H9 (cell line): Measurements from ENCODE around the gene POU3F4. TPM values are rescaled to one million over a fixed set of nuclear protein-coding genes. Genes with fewer than 3 reads are reported as not detected.

Source experiments
- DNase-seq: peaks from one replicate; pipeline ENCODE4 v3.0.0-alpha.2; 2017
- H2AFZ ChIP-seq: one replicate; pipeline ENCODE4 v1.6.1; 2013; ENCODE audit warnings: mild to moderate bottlenecking, low read length, control low read depth, moderate library complexity
- H2AK5ac ChIP-seq: 2 replicates; pipeline ENCODE4 v1.6.1; 2013; ENCODE audit warnings: low read length, control low read depth, mixed read lengths; ENCODE audit not compliant: insufficient read length
- H2BK120ac ChIP-seq: one replicate; pipeline ENCODE4 v1.6.1; 2013; ENCODE audit warnings: low read depth, mild to moderate bottlenecking, low read length, control low read depth, inconsistent platforms; ENCODE audit not compliant: poor library complexity, severe bottlenecking
- H2BK12ac ChIP-seq: 2 replicates; pipeline ENCODE4 v1.6.1; 2013; ENCODE audit warnings: low read length, control low read depth, mixed read lengths, low read depth; ENCODE audit not compliant: insufficient read length
- H2BK15ac ChIP-seq: 2 replicates; pipeline ENCODE4 v1.6.1; 2013; ENCODE audit warnings: low read depth, low read length, control low read depth
- H2BK20ac ChIP-seq: one replicate; pipeline ENCODE4 v1.6.1; 2013; ENCODE audit warnings: low read depth, mild to moderate bottlenecking, low read length, control low read depth, inconsistent platforms; ENCODE audit not compliant: poor library complexity, severe bottlenecking
- H2BK5ac ChIP-seq: 2 replicates; pipeline ENCODE4 v1.6.1; 2013; ENCODE audit warnings: low read length, control low read depth, mixed read lengths; ENCODE audit not compliant: insufficient read length
- H3K14ac ChIP-seq: 2 replicates; pipeline ENCODE4 v1.6.1; 2013; ENCODE audit warnings: low read length, control low read depth; ENCODE audit not compliant: insufficient read depth
- H3K18ac ChIP-seq: 2 replicates; pipeline ENCODE4 v1.6.1; 2013; ENCODE audit warnings: low read depth, mild to moderate bottlenecking, mixed read lengths, low read length, control low read depth; ENCODE audit not compliant: insufficient read length
- H3K23ac ChIP-seq: 2 replicates; pipeline ENCODE4 v1.6.1; 2013; ENCODE audit warnings: low read length, control low read depth, mixed read lengths, low read depth; ENCODE audit not compliant: insufficient read length
- H3K23me2 ChIP-seq: 2 replicates; pipeline ENCODE4 v1.6.1; 2013; ENCODE audit warnings: low read depth, mild to moderate bottlenecking, mixed read lengths, low read length, control low read depth; ENCODE audit not compliant: insufficient read length, poor library complexity, severe bottlenecking
- H3K27ac ChIP-seq: 2 replicates; pipeline ENCODE4 v1.5.1; 2013; ENCODE audit warnings: low read length, control low read depth, mixed read lengths, low read depth; ENCODE audit not compliant: insufficient read length
- H3K27me3 ChIP-seq: 2 replicates; pipeline ENCODE4 v1.6.1; 2013; ENCODE audit warnings: low read length, control low read depth, inconsistent platforms; ENCODE audit not compliant: insufficient read depth
- H3K4ac ChIP-seq: 2 replicates; pipeline ENCODE4 v1.6.1; 2013; ENCODE audit warnings: low read depth, mild to moderate bottlenecking, control low read depth, inconsistent platforms, low read length, moderate library complexity
- H3K4me1 ChIP-seq: 2 replicates; pipeline ENCODE4 v1.6.1; 2013; ENCODE audit warnings: low read length, control low read depth, inconsistent platforms; ENCODE audit not compliant: insufficient read depth
- H3K4me2 ChIP-seq: 2 replicates; pipeline ENCODE4 v1.6.1; 2013; ENCODE audit warnings: low read length, control low read depth, mixed read lengths; ENCODE audit not compliant: insufficient read length, insufficient read depth
- H3K56ac ChIP-seq: 2 replicates; pipeline ENCODE4 v1.6.1; 2013; ENCODE audit warnings: low read depth, mild to moderate bottlenecking, mixed read lengths, low read length, control low read depth; ENCODE audit not compliant: insufficient read length
- H3K79me1 ChIP-seq: 2 replicates; pipeline ENCODE4 v1.6.1; 2013; ENCODE audit warnings: low read depth, mild to moderate bottlenecking, moderate library complexity, low read length, control low read depth, inconsistent platforms; ENCODE audit not compliant: insufficient read depth, poor library complexity, severe bottlenecking
- H3K79me2 ChIP-seq: 2 replicates; pipeline ENCODE4 v1.6.1; 2013; ENCODE audit warnings: low read length, control low read depth, inconsistent platforms; ENCODE audit not compliant: insufficient read depth
- H3K9ac ChIP-seq: 2 replicates; pipeline ENCODE4 v1.6.1; 2013; ENCODE audit warnings: low read length, control low read depth, mixed read lengths; ENCODE audit not compliant: insufficient read length; ENCODE audit errors: extremely low read depth
- H3K9me3 ChIP-seq: one replicate; pipeline ENCODE4 v1.6.1; 2013; ENCODE audit warnings: low read depth, low read length, inconsistent platforms; ENCODE audit not compliant: control insufficient read depth
- H3T11ph ChIP-seq: one replicate; pipeline ENCODE4 v1.6.1; 2013; ENCODE audit warnings: mild to moderate bottlenecking, low read length, control low read depth, inconsistent platforms
- H4K20me1 ChIP-seq: one replicate; pipeline ENCODE4 v1.6.1; 2013; ENCODE audit not compliant: control insufficient read depth, insufficient read length, insufficient read depth
- H4K5ac ChIP-seq: 2 replicates; pipeline ENCODE4 v1.6.1; 2013; ENCODE audit warnings: low read depth, mild to moderate bottlenecking, mixed read lengths, low read length, control low read depth; ENCODE audit not compliant: insufficient read length
- H4K8ac ChIP-seq: replicated peaks from 2 replicates; pipeline ENCODE4 v1.6.1; 2013; ENCODE audit warnings: low read length, control low read depth, mixed read lengths, low read depth; ENCODE audit not compliant: insufficient read length
- H4K91ac ChIP-seq: 2 replicates; pipeline ENCODE4 v1.6.1; 2013; ENCODE audit warnings: low read depth, mild to moderate bottlenecking, moderate library complexity, mixed read lengths, low read length, control low read depth; ENCODE audit not compliant: insufficient read length
- H3K27ac Mint-ChIP-seq, 3 experiments: 2 replicates in 2 of 3; 3 replicates in 1 of 3; pipeline ENCODE4 v1.8.0; 2020 to 2021; ENCODE audit warnings: mixed read lengths in 3 of 3, mild to moderate bottlenecking in 1 of 3, moderate library complexity in 1 of 3
- H3K27me3 Mint-ChIP-seq: 2 replicates; pipeline ENCODE4 v1.8.0; 2021; ENCODE audit warnings: low read depth, mild to moderate bottlenecking, moderate library complexity, mixed read lengths
- H3K36me3 Mint-ChIP-seq, 3 experiments: 2 replicates in 2 of 3; 3 replicates in 1 of 3; pipeline ENCODE4 v1.8.0; 2020 to 2021; ENCODE audit warnings: low read depth in 3 of 3, mixed read lengths in 3 of 3; ENCODE audit not compliant: insufficient read depth in 1 of 3
- H3K4me1 Mint-ChIP-seq, 2 experiments: 2 replicates each; pipeline ENCODE4 v1.8.0; 2020; ENCODE audit warnings: mixed read lengths in 2 of 2
- H3K4me3 Mint-ChIP-seq, 2 experiments: 2 replicates in 1 of 2; 3 replicates in 1 of 2; pipeline ENCODE4 v1.8.0; 2020 to 2021; ENCODE audit warnings: mild to moderate bottlenecking in 2 of 2, mixed read lengths in 2 of 2, moderate library complexity in 1 of 2
- H3K9me3 Mint-ChIP-seq, 2 experiments: 2 replicates in 1 of 2; 3 replicates in 1 of 2; pipeline ENCODE4 v1.8.0; 2020; ENCODE audit warnings: mild to moderate bottlenecking in 2 of 2, mixed read lengths in 2 of 2, moderate library complexity in 1 of 2
- WGBS: extraction: QIAGEN DNeasy Blood & Tissue Kit; methylation state at CpG from one replicate; pipeline ENCODE4 v1.1.7; 2013; ENCODE audit warnings: missing lambda C conversion rate, low lambda C conversion rate, mixed read lengths; ENCODE audit not compliant: insufficient read length; ENCODE audit errors: extremely low coverage; 5-methylcytosine and 5-hydroxymethylcytosine counted together
- total RNA-seq: library from RNA; stranded (reverse); gene quantifications from 2 replicates; pipeline ENCODE4 v1.2.1, GENCODE V29; 2021
- TF ChIP-seq, protein P1 (sequence below): fragments of 200-600 bp; sonication (generic); conservative IDR thresholded peaks from 3 replicates; pipeline ENCODE4 v1.8.0; 2021; ENCODE audit warnings: antibody characterized with exemption, mild to moderate bottlenecking

The POU3F4 gene
- total RNA-seq, 1 experiment from 2014 or later: 0.35 TPM

DNA sequence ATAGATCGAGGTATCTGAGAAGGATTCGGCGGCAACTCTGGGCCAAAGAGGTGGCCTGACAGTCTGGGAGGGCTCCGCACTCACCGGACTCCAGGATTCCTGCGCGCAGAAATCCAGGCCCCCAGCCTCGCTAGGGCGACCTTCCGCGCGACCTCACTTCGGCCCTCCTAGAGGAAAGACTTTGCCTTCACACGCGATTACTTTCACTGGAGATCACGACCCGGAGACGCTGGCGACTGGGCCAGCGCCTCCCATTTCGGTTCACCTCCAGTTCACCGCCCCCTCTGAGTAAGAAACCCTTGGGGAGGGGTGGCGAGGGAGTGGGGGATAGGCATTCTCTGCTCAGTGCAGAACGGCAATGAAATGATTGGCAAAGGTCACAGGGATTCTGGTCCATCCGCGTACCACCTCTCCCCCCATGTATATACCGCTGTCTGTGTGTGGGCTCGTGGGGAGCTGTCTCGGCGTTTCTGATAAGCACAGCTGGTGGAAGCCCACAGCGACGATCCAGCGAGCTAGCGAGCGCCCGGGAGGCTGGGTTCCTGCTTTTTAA lies 2.5 kb downstream of the POU3F4 start:
- Histone ChIP-seq H3K14ac (no peak overlapping the region), H2AK5ac (no peak overlapping the region), H3K79me1 (no peaks in the 10 kb centered on the region), H3K4me1 (peaks cover 3% of the 10 kb centered on the region; the same call in 1 of the 2 replicates), H4K5ac (no peak overlapping the region), H2AFZ (no peak overlapping the region), H3K27ac (no peak overlapping the region), H4K8ac (no peak overlapping the region), H2BK120ac (no peak overlapping the region), H3K4ac (no peak overlapping the region), H3K9ac (no peak overlapping the region), H4K20me1 (no peaks in the 10 kb centered on the region), H3K4me2 (peak overlapping the region; percentile 49), H2BK12ac (no peak overlapping the region), H2BK15ac (no peak overlapping the region), H4K91ac (no peak overlapping the region), H3K23me2 (peaks cover 13% of the 10 kb centered on the region), H3K9me3 (no peaks in the 10 kb centered on the region), H2BK5ac (no peak overlapping the region), H3K27me3 (peaks cover 5% of the 10 kb centered on the region; the same call in 1 of the 2 replicates), H3K79me2 (no peaks in the 10 kb centered on the region), H3T11ph (no peak overlapping the region), H3K23ac (no peak overlapping the region), H2BK20ac (no peak overlapping the region), H3K56ac (no peak overlapping the region), H3K18ac (no peak overlapping the region)
- Mint-ChIP-seq H3K27me3 (peaks cover 52% of the 10 kb centered on the region), H3K27ac (peak overlapping the region in 1 of 3 experiments; percentile 89; a peak in 2 of 7 replicates), H3K9me3 (peaks cover 80 to 83% of the 10 kb centered on the region in 2 experiments), H3K4me3 (peak overlapping the region; percentile 62 to 86), H3K4me1 (peaks cover 53 to 61% of the 10 kb centered on the region in 2 experiments), H3K36me3 (peaks cover 0 to 1% (median 0%) of the 10 kb centered on the region in 3 experiments; a peak in 2 of 7 replicates)
- TF ChIP-seq, protein P1, sequence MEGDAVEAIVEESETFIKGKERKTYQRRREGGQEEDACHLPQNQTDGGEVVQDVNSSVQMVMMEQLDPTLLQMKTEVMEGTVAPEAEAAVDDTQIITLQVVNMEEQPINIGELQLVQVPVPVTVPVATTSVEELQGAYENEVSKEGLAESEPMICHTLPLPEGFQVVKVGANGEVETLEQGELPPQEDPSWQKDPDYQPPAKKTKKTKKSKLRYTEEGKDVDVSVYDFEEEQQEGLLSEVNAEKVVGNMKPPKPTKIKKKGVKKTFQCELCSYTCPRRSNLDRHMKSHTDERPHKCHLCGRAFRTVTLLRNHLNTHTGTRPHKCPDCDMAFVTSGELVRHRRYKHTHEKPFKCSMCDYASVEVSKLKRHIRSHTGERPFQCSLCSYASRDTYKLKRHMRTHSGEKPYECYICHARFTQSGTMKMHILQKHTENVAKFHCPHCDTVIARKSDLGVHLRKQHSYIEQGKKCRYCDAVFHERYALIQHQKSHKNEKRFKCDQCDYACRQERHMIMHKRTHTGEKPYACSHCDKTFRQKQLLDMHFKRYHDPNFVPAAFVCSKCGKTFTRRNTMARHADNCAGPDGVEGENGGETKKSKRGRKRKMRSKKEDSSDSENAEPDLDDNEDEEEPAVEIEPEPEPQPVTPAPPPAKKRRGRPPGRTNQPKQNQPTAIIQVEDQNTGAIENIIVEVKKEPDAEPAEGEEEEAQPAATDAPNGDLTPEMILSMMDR: no peak
- no CpG with 5 or more reads among the region's 36 CpGs for WGBS
- DNase-seq: peak; percentile 37
